Pancreas (tissue), 10 donors: ENCODE measurements around the gene DPYSL5. TPM values are rescaled to one million over a fixed set of nuclear protein-coding genes. Genes with fewer than 3 reads are reported as not detected.

Experiments
- ATAC-seq, 4 donors: fragments of 200-7000 bp; cut with Tn5 transposase; one replicate each; pipeline versions ENCODE4 v1.8.0 to v1.9.1; 2020; ENCODE audit warnings: mild to moderate bottlenecking in 4 of 4, moderate library complexity in 4 of 4
- DNase-seq, 6 donors: peaks; one replicate each; pipeline ENCODE4 v3.0.0-alpha.2; 2020
- FAIRE-seq: peaks from 2 replicates; lab custom pipeline; 2012; peaks lifted over from hg19 to GRCh38; lab: Jason Lieb, UNC
- H3K27ac ChIP-seq, 4 donors: fragments of 200-600 bp; sonication (generic); 1 replicate in 3 of 4; 2 replicates in 1 of 4; pipeline versions ENCODE4 v1.5.0 to v1.8.0; 2020
- H3K27me3 ChIP-seq, 4 donors: fragments of 200-600 bp; one replicate each; pipeline ENCODE4 v1.8.0; 2021
- H3K36me3 ChIP-seq, 3 donors: fragments of 200-600 bp; sonication (generic) in 1 of 3; one replicate each; pipeline versions ENCODE4 v1.5.0 to v1.8.0; 2020 to 2021
- H3K4me1 ChIP-seq, 3 donors: fragments of 200-600 bp; one replicate each; pipeline ENCODE4 v1.8.0; 2021
- H3K4me3 ChIP-seq, 4 donors: fragments of 200-600 bp; sonication (generic) in 2 of 4; one replicate each; pipeline versions ENCODE4 v1.5.0 to v1.8.0; 2020 to 2021
- H3K9me3 ChIP-seq, 4 donors: fragments of 200-600 bp; one replicate each; pipeline ENCODE4 v1.8.0; 2021
- CTCF ChIP-seq, 4 donors: fragments of 200-600 bp; sonication (generic) in 3 of 4; IDR thresholded peaks; one replicate each; pipeline versions ENCODE4 v1.5.0 to v1.8.0; 2021; ENCODE audit warnings: antibody characterized with exemption in 4 of 4
- WGBS, 2 donors: extraction: QIAGEN DNeasy Blood & Tissue Kit; methylation state at CpG; one replicate each; pipeline ENCODE4 v1.1.7; 2013; 5-methylcytosine and 5-hydroxymethylcytosine counted together
- intact Hi-C, 3 donors: fragments of 100-400 bp; cut with DNase I; formaldehyde crosslinking; loops; one replicate each; pipeline versions ENCODE4 v1.11.1 to v1.14.2; 2022
- polyA plus RNA-seq, 2 donors: library from polyadenylated mRNA; stranded (reverse); fragments of 200-250 nt; gene quantifications; one replicate each; pipeline ENCODE4 v1.2.3, GENCODE V29; 2013
- total RNA-seq, 6 donors: library from RNA; stranded (reverse); fragmentation: NEBNext Ultra II Directional in 4 of 6; extraction: Animal tissue kit (Norgen Biotek cat#: 25700) in 4 of 6; gene quantifications; one replicate each; pipeline versions ENCODE4 v1.2.1 to v1.2.4, GENCODE V29; 2021 to 2023
- donor health status: healthy with polysubstance abuse.
- donor health status: DM: no; HTN: no; CAD: no; lungs with moderate emphysema.
- donor health status: DM: no; HTN: no; CAD: no.
- donor health status: control.
- donor health status: control.
- donor health status: Bipolar disorder and iron deficiency.
- donor health status: DM: yes; HTN: yes; CAD: no.
- donor health status: DM: no; HTN: no; CAD: no.
- donor health status: DM: no; HTN: no; CAD: no.
- donor health status: DM: yes; HTN: yes; CAD: no.

DPYSL5 gene
- total and polyA plus RNA-seq, 8 donors: 0.02 to 0.12 (median 0.09) TPM; not detected in 5

GRCh38 chr2:26807788-26808460 lies 40.0 kb upstream of the DPYSL5 start:
- H3K27ac ChIP-seq: no peak overlapping the region
- H3K27me3 ChIP-seq: no peaks in the 10 kb centered on the region
- no peak overlapping the region for H3K4me3 ChIP-seq
- ATAC-seq: no peak
- no peaks in the 10 kb centered on the region for H3K4me1 ChIP-seq
- H3K9me3 ChIP-seq: no peaks in the 10 kb centered on the region
- TF ChIP-seq CTCF (IDR thresholded peaks at IDR 0.05): no peak
- no peaks in the 10 kb centered on the region for H3K36me3 ChIP-seq
- intact Hi-C loops: no loop called here
- no peak for DNase-seq
- no peak for FAIRE-seq
- 60 to 63% methylated on average over 2 of the region's 2 CpGs for WGBS, 2 donors

GRCh38 chr2:26809211-26809610 lies 38.7 kb upstream of the DPYSL5 start:
- intact Hi-C loops: no loop called here
- H3K27me3 ChIP-seq: no peaks in the 10 kb centered on the region
- WGBS, 2 donors: 78 to 87% methylated on average over 3 of the region's 3 CpGs
- no peak overlapping the region for H3K4me3 ChIP-seq
- no peak for ATAC-seq
- no peaks in the 10 kb centered on the region for H3K36me3 ChIP-seq
- TF ChIP-seq CTCF (IDR thresholded peaks at IDR 0.05): no peak
- no peak for FAIRE-seq
- H3K27ac ChIP-seq: no peak overlapping the region
- DNase-seq: no peak
- H3K9me3 ChIP-seq: no peaks in the 10 kb centered on the region
- H3K4me1 ChIP-seq: no peaks in the 10 kb centered on the region

- intact Hi-C loops: no loop called here
These were observed 37.9 kb upstream of the DPYSL5 start for GRCh38 chr2:26809876-26810577.

GRCh38 chr2:26811261-26811660 lies 36.7 kb upstream of the DPYSL5 start:
- DNase-seq (no peak), FAIRE-seq (no peak), ATAC-seq (peak in 1 of 4 donors; percentile 27)
- Histone ChIP-seq H3K9me3 (no peaks in the 10 kb centered on the region), H3K27me3 (no peaks in the 10 kb centered on the region), H3K4me3 (no peak overlapping the region), H3K4me1 (no peaks in the 10 kb centered on the region), H3K27ac (no peak overlapping the region), H3K36me3 (no peaks in the 10 kb centered on the region)
- intact Hi-C loops: no loop called here
- no peak for TF ChIP-seq CTCF (IDR thresholded peaks at IDR 0.05)
- 62 to 71% methylated on average over 8 of the region's 8 CpGs for WGBS, 2 donors

More at GRCh38 chr2:26809876-26810577, 37.9 kb upstream of the DPYSL5 start:
- H3K27me3 ChIP-seq: no peaks in the 10 kb centered on the region
- FAIRE-seq: no peak
- H3K27ac ChIP-seq: no peak overlapping the region
- no peaks in the 10 kb centered on the region for H3K36me3 ChIP-seq
- no peaks in the 10 kb centered on the region for H3K4me1 ChIP-seq
- DNase-seq: no peak
- no peaks in the 10 kb centered on the region for H3K9me3 ChIP-seq
- TF ChIP-seq CTCF (IDR thresholded peaks at IDR 0.05): no peak
- 55 to 64% methylated on average over 6 of the region's 6 CpGs for WGBS, 2 donors
- peak in 2 of 4 donors; percentile 65 to 76 for ATAC-seq
- no peak overlapping the region for H3K4me3 ChIP-seq
